GM12874 (cell line): Measurements from ENCODE around the gene OPALIN.

Source experiments
- TF ChIP-seq, protein P1 (sequence below): IDR thresholded peaks from 2 replicates; pipeline ENCODE4 v1.5.1; 2011; ENCODE audit warnings: low read depth, mild to moderate bottlenecking, control low read depth, low read length, moderate library complexity; ENCODE audit not compliant: insufficient read depth

OPALIN gene

DNA sequence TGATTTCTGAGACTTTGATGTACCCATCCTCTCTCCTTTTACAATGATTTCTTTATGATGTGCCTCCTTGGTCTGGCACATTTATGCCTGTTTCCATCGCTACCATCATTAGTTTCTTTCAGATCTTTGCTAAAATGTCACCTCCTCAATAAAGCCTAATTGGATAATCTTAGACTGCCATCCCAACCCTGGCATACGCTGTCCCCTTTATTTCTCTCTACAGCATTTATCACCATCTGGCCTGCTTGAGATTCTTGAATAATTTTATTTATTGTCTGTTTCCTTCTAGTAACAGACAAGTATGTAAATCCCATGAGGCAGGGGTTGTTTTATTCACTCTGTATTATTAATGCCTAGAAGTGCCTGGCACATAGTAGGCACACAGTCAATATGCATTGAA is 61.3 kb downstream of the OPALIN start:
- TF ChIP-seq, protein P1, sequence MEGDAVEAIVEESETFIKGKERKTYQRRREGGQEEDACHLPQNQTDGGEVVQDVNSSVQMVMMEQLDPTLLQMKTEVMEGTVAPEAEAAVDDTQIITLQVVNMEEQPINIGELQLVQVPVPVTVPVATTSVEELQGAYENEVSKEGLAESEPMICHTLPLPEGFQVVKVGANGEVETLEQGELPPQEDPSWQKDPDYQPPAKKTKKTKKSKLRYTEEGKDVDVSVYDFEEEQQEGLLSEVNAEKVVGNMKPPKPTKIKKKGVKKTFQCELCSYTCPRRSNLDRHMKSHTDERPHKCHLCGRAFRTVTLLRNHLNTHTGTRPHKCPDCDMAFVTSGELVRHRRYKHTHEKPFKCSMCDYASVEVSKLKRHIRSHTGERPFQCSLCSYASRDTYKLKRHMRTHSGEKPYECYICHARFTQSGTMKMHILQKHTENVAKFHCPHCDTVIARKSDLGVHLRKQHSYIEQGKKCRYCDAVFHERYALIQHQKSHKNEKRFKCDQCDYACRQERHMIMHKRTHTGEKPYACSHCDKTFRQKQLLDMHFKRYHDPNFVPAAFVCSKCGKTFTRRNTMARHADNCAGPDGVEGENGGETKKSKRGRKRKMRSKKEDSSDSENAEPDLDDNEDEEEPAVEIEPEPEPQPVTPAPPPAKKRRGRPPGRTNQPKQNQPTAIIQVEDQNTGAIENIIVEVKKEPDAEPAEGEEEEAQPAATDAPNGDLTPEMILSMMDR = no peak

DNA sequence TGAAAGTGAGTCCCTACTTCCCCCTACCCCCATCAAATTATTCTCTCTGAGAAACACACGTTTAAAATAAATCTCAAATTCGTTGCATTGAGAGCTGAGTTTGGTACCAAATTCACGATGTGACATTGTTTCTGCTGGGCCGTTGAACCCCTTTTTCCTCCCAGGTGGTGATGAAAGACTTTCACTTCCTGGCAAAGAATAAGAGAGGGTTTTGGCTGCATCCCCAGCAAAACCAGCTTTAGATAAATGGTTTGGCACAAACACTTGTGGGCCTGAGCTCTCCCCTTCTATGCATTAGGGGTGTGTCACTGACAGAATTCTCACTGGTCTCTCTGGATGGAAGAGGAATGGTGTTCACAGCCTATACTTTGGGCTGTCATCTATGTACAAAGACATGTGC is 63.3 kb downstream of the OPALIN start:
- TF ChIP-seq, protein P1 = no peak
